Keratinocyte (primary cell): Measurements from ENCODE around the gene SRP54.

Experiments used
- CTCF ChIP-seq, 3 experiments: IDR thresholded peaks in 1 of 3; conservative IDR thresholded peaks in 1 of 3; optimal IDR thresholded peaks in 1 of 3; 2 replicates in 2 of 3; 3 replicates in 1 of 3; pipeline versions ENCODE3 to v1.5.1; 2011; ENCODE audit warnings: low read length in 3 of 3, mild to moderate bottlenecking in 3 of 3, moderate library complexity in 2 of 3, control low read depth in 1 of 3, inconsistent platforms in 1 of 3; ENCODE audit not compliant: insufficient read depth in 2 of 3; ENCODE audit errors: extremely low read depth in 1 of 3
- EZH2 ChIP-seq: IDR thresholded peaks from one replicate; pipeline ENCODE4 v1.6.1; 2012; ENCODE audit warnings: inconsistent platforms, mild to moderate bottlenecking, low read length, moderate library complexity

- no peak for TF ChIP-seq CTCF (optimal IDR thresholded peaks at IDR 0.05 in 1 of 3, IDR thresholded peaks at IDR 0.05 in 1 of 3, conservative IDR thresholded peaks at IDR 0.05 in 1 of 3; ENCODE audit: extremely low read depth in 1 of 3, insufficient read depth in 2 of 3, low read length in 3 of 3)
- TF ChIP-seq EZH2 = no peak
These were observed 16.9 kb upstream of the SRP54 start for GRCh38 chr14:34965912-34966311.
